Peyer's patch (tissue), 4 donors: ENCODE data around the gene EFCAB8. TPM values are rescaled to one million over a fixed set of nuclear protein-coding genes. Genes with fewer than 3 reads are reported as not detected.

Experiments used
- DNase-seq, 3 donors: peaks; one replicate each; pipeline ENCODE4 v3.0.0-alpha.2; 2017 to 2019
- H3K27ac ChIP-seq, 4 donors: fragments of 200-600 bp; sonication (generic); one replicate each; pipeline ENCODE4 v1.5.1; 2016 to 2019
- H3K27me3 ChIP-seq, 2 donors: fragments of 200-600 bp; sonication (generic); one replicate each; pipeline ENCODE4 v1.5.1; 2019
- H3K36me3 ChIP-seq, 3 donors: fragments of 200-600 bp; sonication (generic); one replicate each; pipeline ENCODE4 v1.5.1; 2016 to 2019
- H3K4me1 ChIP-seq, 4 donors: fragments of 200-600 bp; sonication (generic); one replicate each; pipeline ENCODE4 v1.5.1; 2016 to 2019
- H3K4me3 ChIP-seq, 4 donors: fragments of 200-600 bp; sonication (generic); 1 replicate in 3 of 4; 2 replicates in 1 of 4; pipeline ENCODE4 v1.5.1; 2016 to 2019; ENCODE audit warnings: mild to moderate bottlenecking in 1 of 4
- H3K9me3 ChIP-seq, 4 donors: fragments of 200-600 bp; sonication (generic); one replicate each; pipeline ENCODE4 v1.5.1; 2016 to 2019; ENCODE audit warnings: mild to moderate bottlenecking in 1 of 4
- CTCF ChIP-seq, 6 experiments: fragments of 450-650 bp in 4 of 6; fragments of 200-600 bp in 2 of 6; sonication (generic) in 1 of 6; IDR thresholded peaks; one replicate each; pipeline ENCODE4 v1.5.1; 2017 to 2019; ENCODE audit warnings: antibody characterized with exemption in 6 of 6, mild to moderate bottlenecking in 3 of 6, moderate library complexity in 1 of 6
- POLR2A ChIP-seq, 2 donors: fragments of 450-650 bp; IDR thresholded peaks; one replicate each; pipeline ENCODE4 v1.5.1; 2017; ENCODE audit warnings: antibody characterized with exemption in 2 of 2, mild to moderate bottlenecking in 2 of 2, moderate library complexity in 2 of 2
- total RNA-seq, 4 donors: library from RNA; depleted of rRNA; stranded (reverse); fragments of >200 nt; gene quantifications; one replicate each; pipeline ENCODE4 v1.1.0, GENCODE V29; 2016

Gene EFCAB8
- total RNA-seq, 4 donors from 2014 or later = 0.83 TPM; not detected in 3

- TF ChIP-seq CTCF (IDR thresholded peaks at IDR 0.05) (no peak), POLR2A (IDR thresholded peaks at IDR 0.05) (no peak)
- no peak overlapping the region for H3K27ac ChIP-seq
- no peak overlapping the region for H3K4me3 ChIP-seq
- H3K36me3 ChIP-seq = no peaks in the 10 kb centered on the region
- DNase-seq = peak in 1 of 3 donors; percentile 24
- no peaks in the 10 kb centered on the region for H3K9me3 ChIP-seq
- H3K27me3 ChIP-seq = no peaks in the 10 kb centered on the region
- H3K4me1 ChIP-seq = no peaks in the 10 kb centered on the region
Observed at GRCh38 chr20:32872266-32872665, 13.5 kb downstream of the EFCAB8 start.

DNA sequence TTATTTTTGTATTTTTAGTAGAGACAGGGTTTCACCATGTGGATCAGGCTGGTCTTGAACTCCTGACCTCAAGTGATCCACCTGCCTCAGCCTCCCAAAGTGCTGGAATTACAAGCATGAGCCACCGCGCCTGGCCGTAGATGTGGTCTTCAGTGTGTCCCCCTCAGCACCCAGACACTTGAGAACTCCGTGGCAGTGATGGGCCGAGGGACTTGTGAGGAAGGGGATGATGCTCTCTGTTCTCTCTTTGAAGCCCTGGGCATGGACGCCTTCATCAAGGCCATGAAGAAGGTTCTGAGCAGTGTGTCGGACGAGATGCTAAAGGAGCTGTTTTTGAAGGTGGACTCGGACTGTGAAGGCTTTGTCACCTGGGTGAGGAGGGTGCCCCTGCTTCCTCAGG lies 16.9 kb downstream of the EFCAB8 start:
- Histone ChIP-seq H3K36me3 (no peaks in the 10 kb centered on the region), H3K9me3 (no peaks in the 10 kb centered on the region), H3K4me3 (no peak overlapping the region), H3K4me1 (no peaks in the 10 kb centered on the region), H3K27ac (no peak overlapping the region), H3K27me3 (no peaks in the 10 kb centered on the region)
- DNase-seq = no peak
- TF ChIP-seq POLR2A (IDR thresholded peaks at IDR 0.05) (no peak), CTCF (IDR thresholded peaks at IDR 0.05) (no peak)

DNA sequence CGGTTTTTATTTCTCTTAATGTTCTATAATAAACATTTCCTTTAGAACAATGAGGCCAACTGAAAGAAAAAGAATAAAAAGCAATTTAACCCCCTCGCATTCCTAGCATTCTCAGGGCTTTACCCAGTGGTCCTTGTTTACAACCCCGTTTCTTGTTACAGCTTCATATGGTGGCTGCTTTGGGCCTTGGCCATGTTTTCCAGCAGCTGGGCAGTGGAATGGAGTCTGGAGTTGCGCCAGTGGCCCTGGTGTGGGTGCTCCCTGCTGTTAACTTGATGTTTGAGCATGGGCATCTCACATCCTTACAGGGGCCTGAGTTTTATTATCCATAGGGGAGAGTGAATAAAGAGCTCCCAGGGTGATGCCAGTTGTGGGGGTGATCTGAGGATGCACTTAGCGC lies 18.8 kb downstream of the EFCAB8 start:
- Histone ChIP-seq H3K36me3 (no peaks in the 10 kb centered on the region), H3K27me3 (no peaks in the 10 kb centered on the region), H3K9me3 (no peaks in the 10 kb centered on the region), H3K4me3 (no peak overlapping the region), H3K4me1 (no peaks in the 10 kb centered on the region), H3K27ac (no peak overlapping the region)
- TF ChIP-seq POLR2A (IDR thresholded peaks at IDR 0.05) (no peak), CTCF (IDR thresholded peaks at IDR 0.05) (no peak)
- DNase-seq = no peak

- no peaks in the 10 kb centered on the region for H3K9me3 ChIP-seq
- H3K27ac ChIP-seq = no peak overlapping the region
- H3K4me1 ChIP-seq = no peaks in the 10 kb centered on the region
- DNase-seq = no peak
- no peak overlapping the region for H3K4me3 ChIP-seq
- TF ChIP-seq CTCF (IDR thresholded peaks at IDR 0.05) (no peak), POLR2A (IDR thresholded peaks at IDR 0.05) (no peak)
- no peaks in the 10 kb centered on the region for H3K36me3 ChIP-seq
- no peaks in the 10 kb centered on the region for H3K27me3 ChIP-seq
Observed at GRCh38 chr20:32878820-32879219, 20.1 kb downstream of the EFCAB8 start.

DNA sequence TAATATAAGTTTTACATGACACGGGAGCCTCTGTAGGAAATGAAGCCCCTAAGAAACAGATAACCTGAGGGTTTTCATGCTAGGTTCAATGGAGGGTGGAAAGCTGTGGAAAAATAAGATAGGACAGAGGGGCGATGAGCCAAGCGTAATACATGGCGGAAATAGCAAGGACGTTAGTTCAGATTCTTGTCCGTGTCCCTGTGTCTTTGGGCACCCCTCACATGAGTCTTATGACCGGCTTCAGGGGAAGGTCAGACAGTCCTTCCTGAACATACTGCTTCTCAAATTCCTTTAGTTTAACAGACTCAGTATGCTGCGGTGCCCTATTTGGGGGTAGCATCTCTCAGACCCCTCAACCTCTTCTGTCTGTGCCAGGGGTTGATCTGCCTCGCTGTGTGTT lies 20.8 kb downstream of the EFCAB8 start:
- H3K27ac ChIP-seq = no peak overlapping the region
- H3K9me3 ChIP-seq = no peaks in the 10 kb centered on the region
- H3K4me1 ChIP-seq = no peaks in the 10 kb centered on the region
- no peak overlapping the region for H3K4me3 ChIP-seq
- DNase-seq = no peak
- no peaks in the 10 kb centered on the region for H3K36me3 ChIP-seq
- TF ChIP-seq CTCF (IDR thresholded peaks at IDR 0.05) (no peak), POLR2A (IDR thresholded peaks at IDR 0.05) (no peak)
- H3K27me3 ChIP-seq = no peaks in the 10 kb centered on the region

DNA sequence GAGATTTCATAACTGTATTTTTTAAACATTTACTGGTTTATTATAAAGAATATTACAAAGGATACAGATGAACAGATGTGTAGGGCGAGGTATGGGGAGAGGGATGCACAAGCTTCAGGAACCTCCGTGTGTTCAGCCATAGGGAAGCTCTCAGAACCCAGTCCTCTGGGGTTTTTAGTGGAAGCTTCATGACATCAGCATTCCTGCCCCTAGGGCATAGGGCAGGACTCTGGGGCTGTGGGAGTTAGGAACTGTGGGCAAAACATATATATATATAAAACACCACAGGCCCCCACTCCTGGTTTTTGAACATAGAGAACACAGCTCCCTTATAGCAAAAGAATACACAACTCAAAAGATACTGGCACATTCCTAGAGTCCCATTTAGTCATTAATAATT lies 21.9 kb downstream of the EFCAB8 start:
- Histone ChIP-seq H3K27me3 (no peaks in the 10 kb centered on the region), H3K27ac (no peak overlapping the region)
- no peak for DNase-seq

More for the DNA sequence above, 21.9 kb downstream of the EFCAB8 start:
- no peak for TF ChIP-seq POLR2A (IDR thresholded peaks at IDR 0.05)
- TF ChIP-seq CTCF (IDR thresholded peaks at IDR 0.05) = no peak
- Histone ChIP-seq H3K9me3 (no peaks in the 10 kb centered on the region), H3K36me3 (no peaks in the 10 kb centered on the region), H3K4me1 (no peaks in the 10 kb centered on the region), H3K4me3 (no peak overlapping the region)
